ENCODE results near the gene TFR2. TPM values are rescaled to one million over a fixed set of nuclear protein-coding genes. Genes with fewer than 3 reads are reported as not detected.

Gene TFR2
- total RNA-seq, 4 donors from 2014 or later = 1.3 to 3.4 (median 1.6) TPM

DNA sequence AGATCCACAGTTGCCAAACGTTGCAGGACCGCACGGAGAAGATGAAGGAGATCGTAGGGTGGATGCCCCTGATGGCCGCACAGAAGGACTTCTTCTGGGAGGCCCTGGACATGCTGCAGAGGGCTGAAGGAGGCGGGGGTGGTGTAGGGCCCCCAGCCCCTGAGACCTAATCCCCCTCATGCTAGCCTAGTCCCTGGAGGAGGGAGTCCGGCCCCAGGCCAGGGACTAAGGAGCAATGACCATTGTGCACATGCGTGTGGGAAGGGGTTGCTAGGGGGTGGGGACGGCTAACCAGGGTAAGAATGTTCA is 40.7 kb downstream of the TFR2 start:
- intact Hi-C loops (cut with DNase I; ENCODE audit: low total_unique reads) = no loop called here
- TF ChIP-seq, protein P1, sequence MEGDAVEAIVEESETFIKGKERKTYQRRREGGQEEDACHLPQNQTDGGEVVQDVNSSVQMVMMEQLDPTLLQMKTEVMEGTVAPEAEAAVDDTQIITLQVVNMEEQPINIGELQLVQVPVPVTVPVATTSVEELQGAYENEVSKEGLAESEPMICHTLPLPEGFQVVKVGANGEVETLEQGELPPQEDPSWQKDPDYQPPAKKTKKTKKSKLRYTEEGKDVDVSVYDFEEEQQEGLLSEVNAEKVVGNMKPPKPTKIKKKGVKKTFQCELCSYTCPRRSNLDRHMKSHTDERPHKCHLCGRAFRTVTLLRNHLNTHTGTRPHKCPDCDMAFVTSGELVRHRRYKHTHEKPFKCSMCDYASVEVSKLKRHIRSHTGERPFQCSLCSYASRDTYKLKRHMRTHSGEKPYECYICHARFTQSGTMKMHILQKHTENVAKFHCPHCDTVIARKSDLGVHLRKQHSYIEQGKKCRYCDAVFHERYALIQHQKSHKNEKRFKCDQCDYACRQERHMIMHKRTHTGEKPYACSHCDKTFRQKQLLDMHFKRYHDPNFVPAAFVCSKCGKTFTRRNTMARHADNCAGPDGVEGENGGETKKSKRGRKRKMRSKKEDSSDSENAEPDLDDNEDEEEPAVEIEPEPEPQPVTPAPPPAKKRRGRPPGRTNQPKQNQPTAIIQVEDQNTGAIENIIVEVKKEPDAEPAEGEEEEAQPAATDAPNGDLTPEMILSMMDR (IDR thresholded peaks at IDR 0.05) = no peak
- no peak for TF ChIP-seq POLR2A (IDR thresholded peaks at IDR 0.05)
- 86% methylated on average over 9 of the region's 9 CpGs for WGBS, 2 donors
- DNase-seq (ENCODE audit: low spot score in 2 of 2) = no peak
- no peak overlapping the region for H3K4me3 ChIP-seq (ENCODE audit: low read depth, poor library complexity, severe bottlenecking)

GRCh38 chr7:100599911-100600729 is 41.2 kb downstream of the TFR2 start:
- H3K4me3 ChIP-seq (ENCODE audit: low read depth, poor library complexity, severe bottlenecking) = no peak overlapping the region
- no peak for TF ChIP-seq POLR2A (IDR thresholded peaks at IDR 0.05)
- no peak for DNase-seq (ENCODE audit: low spot score in 2 of 2)
- intact Hi-C loops (cut with DNase I; ENCODE audit: low total_unique reads) = no loop called here
- 79 to 80% methylated on average over 15 to 17 of the region's 18 CpGs for WGBS, 2 donors

DNA sequence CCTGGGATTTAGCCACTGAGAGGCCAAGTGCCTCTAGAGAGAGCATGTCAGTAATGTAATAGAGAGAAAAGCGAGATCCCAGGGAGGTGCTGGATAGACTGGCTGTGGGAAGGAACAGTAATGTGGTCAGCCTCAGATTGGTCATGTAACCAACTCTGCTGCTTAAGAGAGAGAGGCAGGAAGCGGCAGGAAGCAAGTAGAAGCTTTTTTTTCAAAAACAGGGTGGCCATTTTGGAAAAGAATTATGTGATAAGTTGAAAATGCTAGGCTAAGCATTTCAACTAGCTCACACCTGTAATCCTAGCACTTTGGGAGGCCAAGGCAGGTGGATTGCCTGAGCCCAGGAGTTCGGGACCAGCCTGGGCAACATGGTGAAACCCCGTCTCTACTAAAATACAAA is 42.9 kb downstream of the TFR2 start:
- DNase-seq (ENCODE audit: low spot score in 2 of 2) = no peak
- no peak overlapping the region for H3K4me3 ChIP-seq (ENCODE audit: low read depth, poor library complexity, severe bottlenecking)
- 87% methylated on average over 4 of the region's 4 CpGs for WGBS, 2 donors
- intact Hi-C loops (cut with DNase I; ENCODE audit: low total_unique reads) = no loop called here
- no peak for TF ChIP-seq POLR2A (IDR thresholded peaks at IDR 0.05)
- TF ChIP-seq, protein P1 (IDR thresholded peaks at IDR 0.05) = no peak

DNA sequence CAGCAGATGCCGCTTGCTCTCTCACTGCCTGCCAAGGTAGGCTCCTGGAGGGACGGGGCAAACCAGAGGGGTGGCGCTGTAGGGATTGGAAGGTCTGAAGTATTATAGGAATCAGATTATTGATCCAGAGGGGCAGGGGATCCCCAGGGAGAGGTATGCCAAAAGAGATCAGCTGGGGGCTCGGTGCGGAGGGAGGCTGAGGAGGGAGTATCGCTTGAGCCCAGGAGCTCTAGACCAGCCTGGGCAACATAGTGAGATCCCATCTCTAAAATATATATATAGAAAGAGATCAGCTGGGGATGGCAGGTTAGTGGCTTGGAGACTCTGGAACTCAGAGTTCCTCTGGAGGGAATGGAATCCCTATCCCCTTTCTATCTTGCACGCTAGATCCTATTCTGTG is 46.2 kb downstream of the TFR2 start:
- WGBS, 2 donors = 96 to 99% methylated on average over 7 of the region's 7 CpGs
- DNase-seq (ENCODE audit: low spot score in 2 of 2) = no peak
- H3K4me3 ChIP-seq (ENCODE audit: low read depth, poor library complexity, severe bottlenecking) = no peak overlapping the region
- intact Hi-C loops (cut with DNase I; ENCODE audit: low total_unique reads) = no loop called here
- TF ChIP-seq, protein P1 (IDR thresholded peaks at IDR 0.05) = no peak

- DNase-seq (ENCODE audit: low spot score in 2 of 2) = no peak
- 92 to 95% methylated on average over 17 of the region's 17 CpGs for WGBS, 2 donors
Observed at GRCh38 chr7:100591596-100591995, 49.8 kb downstream of the TFR2 start.

GRCh38 chr7:100590077-100590737 is 51.1 kb downstream of the TFR2 start:
- intact Hi-C loops (cut with DNase I; ENCODE audit: low total_unique reads) = no loop called here
- no peak for TF ChIP-seq POLR2A (IDR thresholded peaks at IDR 0.05)
- TF ChIP-seq, protein P1 (IDR thresholded peaks at IDR 0.05) = no peak
- WGBS, 2 donors = 32 to 41% methylated on average over 20 of the region's 20 CpGs
- H3K4me3 ChIP-seq (ENCODE audit: low read depth, poor library complexity, severe bottlenecking) = no peak overlapping the region
- no peak for DNase-seq (ENCODE audit: low spot score in 2 of 2)

More at GRCh38 chr7:100591596-100591995, 49.8 kb downstream of the TFR2 start:
- no peak for TF ChIP-seq POLR2A (IDR thresholded peaks at IDR 0.05)
- TF ChIP-seq, protein P1 (IDR thresholded peaks at IDR 0.05) = no peak
- no peak overlapping the region for H3K4me3 ChIP-seq (ENCODE audit: low read depth, poor library complexity, severe bottlenecking)
- intact Hi-C loops (cut with DNase I; ENCODE audit: low total_unique reads) = no loop called here

Measured in lower leg skin (tissue), 4 donors.